Activated B cell treated with CpG ODN at 0.5 μM for 24 hours (primary cell): ENCODE measurements around the gene OR2G3. TPM values are rescaled to one million over a fixed set of nuclear protein-coding genes. Genes with fewer than 3 reads are reported as not detected.

Experiments
- ATAC-seq: fragments of 200-7000 bp; cut with Tn5 transposase; one replicate; pipeline ENCODE4 v1.10.0; 2021; ENCODE audit warnings: low read depth, mild to moderate bottlenecking, moderate library complexity
- CTCF ChIA-PET: fragments of 350-600 bp; sonication (Branson Sonifier 250); formaldehyde crosslinking; loops from one replicate; lab custom pipeline; 2021; ENCODE audit warnings: antibody characterized with exemption; lab: Charles Lee
- POLR2A ChIA-PET: fragments of 350-600 bp; sonication (Branson Sonifier 250); formaldehyde crosslinking; loops from one replicate; lab custom pipeline; 2021; ENCODE audit warnings: antibody characterized with exemption; lab: Charles Lee
- DNase-seq: peaks from one replicate; pipeline ENCODE4 v3.0.0; 2022
- H3K27ac Mint-ChIP-seq: one replicate; pipeline ENCODE4 v1.8.0; 2020; ENCODE audit warnings: mixed read lengths
- H3K27me3 Mint-ChIP-seq: one replicate; pipeline ENCODE4 v1.8.0; 2021; ENCODE audit warnings: mixed read lengths
- H3K36me3 Mint-ChIP-seq: one replicate; pipeline ENCODE4 v1.8.0; 2021; ENCODE audit warnings: low read depth, mixed read lengths
- H3K4me1 Mint-ChIP-seq: one replicate; pipeline ENCODE4 v1.8.0; 2021; ENCODE audit warnings: mixed read lengths
- H3K4me3 Mint-ChIP-seq: one replicate; pipeline ENCODE4 v1.8.0; 2020; ENCODE audit warnings: mild to moderate bottlenecking, mixed read lengths
- H3K9me3 Mint-ChIP-seq: one replicate; pipeline ENCODE4 v1.8.0; 2020; ENCODE audit warnings: mixed read lengths
- CTCF ChIP-seq: fragments of 200-600 bp; IDR thresholded peaks from one replicate; pipeline ENCODE4 v1.8.0; 2022; ENCODE audit warnings: antibody characterized with exemption, mild to moderate bottlenecking
- intact Hi-C: fragments of 100-400 bp; cut with micrococcal nuclease; formaldehyde crosslinking; loops from one replicate; pipeline ENCODE4 v1.15.1; 2024
- total RNA-seq: library from RNA; stranded (reverse); gene quantifications from 2 replicates; pipeline ENCODE4 v1.2.3, GENCODE V29; 2022

Gene OR2G3
- total RNA-seq, 1 donor from 2014 or later = not detected

- Mint-ChIP-seq H3K36me3 (no peaks in the 10 kb centered on the region), H3K27ac (no peak overlapping the region)
These were observed 9.2 kb downstream of the OR2G3 start for GRCh38 chr1:247614625-247615024.

GRCh38 chr1:247627951-247628350, 22.6 kb downstream of the OR2G3 start:
- POLR2A ChIA-PET = no interaction called here

More at GRCh38 chr1:247614625-247615024, 9.2 kb downstream of the OR2G3 start:
- intact Hi-C loops = no loop called here
- H3K4me3 Mint-ChIP-seq = no peak overlapping the region
- POLR2A ChIA-PET = no interaction called here
- CTCF ChIA-PET = no interaction called here
- no peak for ATAC-seq
- H3K27me3 Mint-ChIP-seq = peaks cover under 1% of the 10 kb centered on the region
- TF ChIP-seq CTCF = no peak
- DNase-seq = no peak
- peaks cover under 1% of the 10 kb centered on the region for H3K9me3 Mint-ChIP-seq
- H3K4me1 Mint-ChIP-seq = no peaks in the 10 kb centered on the region

GRCh38 chr1:247638011-247638410, 32.6 kb downstream of the OR2G3 start:
- TF ChIP-seq CTCF = no peak
- ChIA-PET CTCF (no interaction called here), POLR2A (no interaction called here)
- no peak overlapping the region for H3K4me3 Mint-ChIP-seq
- intact Hi-C loops = no loop called here
- H3K36me3 Mint-ChIP-seq = no peaks in the 10 kb centered on the region
- no peak for ATAC-seq
- DNase-seq = no peak
- no peak overlapping the region for H3K27ac Mint-ChIP-seq
- no peaks in the 10 kb centered on the region for H3K4me1 Mint-ChIP-seq
- H3K27me3 Mint-ChIP-seq = peaks cover 23% of the 10 kb centered on the region
- H3K9me3 Mint-ChIP-seq = peaks cover 2% of the 10 kb centered on the region

More at GRCh38 chr1:247627951-247628350, 22.6 kb downstream of the OR2G3 start:
- no peaks in the 10 kb centered on the region for H3K4me1 Mint-ChIP-seq
- CTCF ChIA-PET = no interaction called here
- ATAC-seq (no peak), DNase-seq (no peak)
- peaks cover 4% of the 10 kb centered on the region for H3K27me3 Mint-ChIP-seq
- peaks cover 4% of the 10 kb centered on the region for H3K9me3 Mint-ChIP-seq
- TF ChIP-seq CTCF = no peak
- H3K36me3 Mint-ChIP-seq = no peaks in the 10 kb centered on the region
- no peak overlapping the region for H3K4me3 Mint-ChIP-seq
- H3K27ac Mint-ChIP-seq = no peak overlapping the region
- intact Hi-C loops = no loop called here

GRCh38 chr1:247638781-247639180, 33.4 kb downstream of the OR2G3 start:
- Mint-ChIP-seq H3K27me3 (peaks cover 23% of the 10 kb centered on the region), H3K36me3 (no peaks in the 10 kb centered on the region), H3K9me3 (no peaks in the 10 kb centered on the region), H3K27ac (no peak overlapping the region), H3K4me1 (no peaks in the 10 kb centered on the region), H3K4me3 (no peak overlapping the region)
- ChIA-PET POLR2A (no interaction called here), CTCF (no interaction called here)
- intact Hi-C loops = no loop called here
- no peak for ATAC-seq
- no peak for TF ChIP-seq CTCF
- no peak for DNase-seq

- Mint-ChIP-seq H3K27me3 (peaks cover 23% of the 10 kb centered on the region), H3K4me1 (no peaks in the 10 kb centered on the region), H3K4me3 (peak overlapping the region; percentile 55), H3K36me3 (no peaks in the 10 kb centered on the region), H3K27ac (no peak overlapping the region), H3K9me3 (no peaks in the 10 kb centered on the region)
- TF ChIP-seq CTCF = no peak
- POLR2A ChIA-PET = no interaction called here
- ATAC-seq = peak; percentile 89
- DNase-seq = no peak
- intact Hi-C loops = no loop called here
- CTCF ChIA-PET = no interaction called here
These were observed 34.1 kb downstream of the OR2G3 start for GRCh38 chr1:247639381-247639981.
